H1 (cell line): ENCODE results near the gene MAST1. TPM values are rescaled to one million over a fixed set of nuclear protein-coding genes. Genes with fewer than 3 reads are reported as not detected.

ENCODE experiments used
- CTCF ChIA-PET: fragments of 300-600 bp; sonication (Branson Sonifier 250); formaldehyde crosslinking; loops from one replicate; lab custom pipeline; 2021; ENCODE audit not compliant: partially characterized antibody; lab: Charles Lee
- POLR2A ChIA-PET: fragments of 300-600 bp; sonication (Branson Sonifier 250); formaldehyde crosslinking; loops from one replicate; lab custom pipeline; 2021; ENCODE audit warnings: inconsistent platforms; ENCODE audit not compliant: partially characterized antibody; lab: Charles Lee
- DNase-seq, 2 experiments: peaks; one replicate each; pipeline versions ENCODE4 v3.0.0 to v3.0.0-alpha.2; 2010 to 2022; ENCODE audit warnings: low spot score in 2 of 2, low read depth in 1 of 2, mixed read lengths in 1 of 2
- FAIRE-seq: peaks from 2 replicates; lab custom pipeline; 2011; peaks lifted over from hg19 to GRCh38; lab: Jason Lieb, UNC
- H2AFZ ChIP-seq: 2 replicates; pipeline ENCODE4 v1.8.1; 2012; ENCODE audit warnings: low read length, inconsistent platforms
- H2AK5ac ChIP-seq: 2 replicates; pipeline ENCODE4 v1.6.1; 2013; ENCODE audit warnings: low read depth, low read length
- H2BK120ac ChIP-seq: replicated peaks from 2 replicates; pipeline ENCODE3; 2013; ENCODE audit warnings: low read depth, low read length, inconsistent platforms
- H2BK12ac ChIP-seq: 2 replicates; pipeline ENCODE4 v1.6.1; 2013; ENCODE audit warnings: low read depth, low read length
- H2BK15ac ChIP-seq: 2 replicates; pipeline ENCODE4 v1.6.1; 2013; ENCODE audit warnings: low read length
- H2BK20ac ChIP-seq: 2 replicates; pipeline ENCODE4 v1.6.1; 2013; ENCODE audit warnings: low read length
- H2BK5ac ChIP-seq: 2 replicates; pipeline ENCODE4 v1.6.1; 2013; ENCODE audit warnings: low read depth, low read length
- H3K14ac ChIP-seq: 2 replicates; pipeline ENCODE4 v1.6.1; 2013; ENCODE audit warnings: inconsistent platforms; ENCODE audit not compliant: insufficient read length
- H3K18ac ChIP-seq: 2 replicates; pipeline ENCODE4 v1.6.1; 2013; ENCODE audit warnings: low read length; ENCODE audit errors: extremely low read depth
- H3K23ac ChIP-seq: 2 replicates; pipeline ENCODE4 v1.6.1; 2013; ENCODE audit warnings: inconsistent platforms; ENCODE audit not compliant: insufficient read length
- H3K23me2 ChIP-seq: 2 replicates; pipeline ENCODE4 v1.6.1; 2013; ENCODE audit warnings: low read depth, low read length
- H3K27ac ChIP-seq: 2 replicates; pipeline ENCODE4 v1.6.1; 2011; ENCODE audit warnings: low read depth, low read length, inconsistent platforms
- H3K27me3 ChIP-seq, 4 experiments: replicated peaks in 1 of 4; 1 replicate in 1 of 4; 2 replicates in 3 of 4; pipeline versions ENCODE4 v1.6.1 to v1.8.1; 2011 to 2013; ENCODE audit warnings: low read length in 3 of 4, mild to moderate bottlenecking in 3 of 4, inconsistent platforms in 2 of 4, mixed read lengths in 2 of 4, moderate library complexity in 1 of 4; ENCODE audit not compliant: control insufficient read depth in 3 of 4, insufficient read depth in 3 of 4; ENCODE audit errors: extremely low read depth in 1 of 4
- H3K36me3 ChIP-seq, 4 experiments: 2 replicates each; pipeline versions ENCODE4 v1.6.1 to v1.8.1; 2011 to 2013; ENCODE audit warnings: mild to moderate bottlenecking in 4 of 4, low read length in 3 of 4, moderate library complexity in 2 of 4, control low read depth in 1 of 4, inconsistent platforms in 1 of 4; ENCODE audit not compliant: insufficient read depth in 4 of 4, control insufficient read depth in 2 of 4
- H3K4ac ChIP-seq: replicated peaks from 2 replicates; pipeline ENCODE3; 2013; ENCODE audit warnings: low read length, low read depth, mixed read lengths, inconsistent platforms; ENCODE audit not compliant: insufficient read length
- H3K4me1 ChIP-seq, 4 experiments: replicated peaks in 1 of 4; 1 replicate in 1 of 4; 2 replicates in 3 of 4; pipeline versions ENCODE4 v1.6.1 to v1.8.1; 2011 to 2013; ENCODE audit warnings: low read length in 3 of 4, inconsistent platforms in 2 of 4, mixed read lengths in 1 of 4; ENCODE audit not compliant: insufficient read depth in 4 of 4, control insufficient read depth in 3 of 4
- H3K4me2 ChIP-seq, 2 experiments: 2 replicates each; pipeline versions ENCODE4 v1.6.1 to v1.8.1; 2011 to 2013; ENCODE audit warnings: low read depth in 2 of 2, low read length in 2 of 2, control low read depth in 1 of 2, inconsistent platforms in 1 of 2, mild to moderate bottlenecking in 1 of 2; ENCODE audit not compliant: insufficient read depth in 1 of 2
- H3K4me3 ChIP-seq, 4 experiments: fragments of 200-600, 300-600 bp in 1 of 4; sonication (generic), shearing (Covaris generic), sonication (Bioruptor Twin) in 1 of 4; 2 replicates each; pipeline versions ENCODE4 v1.5.1 to v1.8.1; 2011 to 2016; ENCODE audit warnings: low read length in 4 of 4, low read depth in 3 of 4, control low read depth in 2 of 4, inconsistent platforms in 2 of 4, mild to moderate bottlenecking in 2 of 4, mixed read lengths in 1 of 4, moderate library complexity in 1 of 4; ENCODE audit not compliant: insufficient read depth in 2 of 4; ENCODE audit errors: extremely low read depth in 1 of 4
- H3K56ac ChIP-seq: replicated peaks from 2 replicates; pipeline ENCODE3; 2013; ENCODE audit warnings: low read depth, mild to moderate bottlenecking, mixed read lengths, low read length, inconsistent platforms; ENCODE audit not compliant: insufficient read length
- H3K79me1 ChIP-seq: 2 replicates; pipeline ENCODE4 v1.6.1; 2013; ENCODE audit warnings: low read depth, low read length, control low read depth
- H3K79me2 ChIP-seq, 2 experiments: 2 replicates each; pipeline versions ENCODE4 v1.6.1 to v1.8.1; 2012 to 2013; ENCODE audit warnings: low read length in 2 of 2, mild to moderate bottlenecking in 2 of 2, inconsistent platforms in 1 of 2; ENCODE audit not compliant: insufficient read depth in 2 of 2, control insufficient read depth in 1 of 2
- H3K9ac ChIP-seq, 4 experiments: replicated peaks in 1 of 4; 1 replicate in 1 of 4; 2 replicates in 3 of 4; pipeline versions ENCODE4 v1.6.1 to v1.8.1; 2011 to 2013; ENCODE audit warnings: low read depth in 3 of 4, low read length in 3 of 4, control low read depth in 2 of 4, mild to moderate bottlenecking in 2 of 4, moderate library complexity in 2 of 4, inconsistent platforms in 1 of 4; ENCODE audit errors: extremely low read depth in 1 of 4
- H3K9me3 ChIP-seq, 2 experiments: 2 replicates each; pipeline versions ENCODE4 v1.6.1 to v1.8.1; 2012 to 2013; ENCODE audit warnings: mild to moderate bottlenecking in 2 of 2, moderate library complexity in 2 of 2, control low read depth in 1 of 2, inconsistent platforms in 1 of 2, low read depth in 1 of 2, low read length in 1 of 2, mixed read lengths in 1 of 2; ENCODE audit not compliant: insufficient read depth in 2 of 2
- H4K20me1 ChIP-seq, 2 experiments: replicated peaks in 1 of 2; 2 replicates each; pipeline versions ENCODE3 to v1.8.1; 2011 to 2013; ENCODE audit warnings: inconsistent platforms in 2 of 2, low read length in 2 of 2, mild to moderate bottlenecking in 1 of 2; ENCODE audit not compliant: insufficient read depth in 2 of 2, control insufficient read depth in 1 of 2
- H4K5ac ChIP-seq: 2 replicates; pipeline ENCODE4 v1.6.1; 2013; ENCODE audit warnings: low read length, low read depth, mixed read lengths, inconsistent platforms; ENCODE audit not compliant: insufficient read length
- H4K8ac ChIP-seq: 2 replicates; pipeline ENCODE4 v1.8.0; 2013; ENCODE audit warnings: mild to moderate bottlenecking, moderate library complexity, low read length, inconsistent platforms; ENCODE audit not compliant: insufficient read depth; ENCODE audit errors: extremely low read depth
- H4K91ac ChIP-seq: replicated peaks from 2 replicates; pipeline ENCODE3; 2013; ENCODE audit warnings: low read length, mixed read lengths, inconsistent platforms; ENCODE audit not compliant: insufficient read length
- BRCA1 ChIP-seq: IDR thresholded peaks from 2 replicates; pipeline ENCODE4 v1.6.1; 2012; ENCODE audit warnings: low read depth, low read length, improper control_type of control experiment
- CBX5 ChIP-seq: fragments of 300-800, 300-1000 bp; sonication (generic); IDR thresholded peaks from 2 replicates; pipeline ENCODE4 v1.7.1; 2016; ENCODE audit warnings: antibody characterized with exemption, low read length, low read depth
- CHD2 ChIP-seq: IDR thresholded peaks from 2 replicates; pipeline ENCODE4 v1.6.1; 2012; ENCODE audit warnings: low read length, improper control_type of control experiment
- EP300 ChIP-seq, 2 experiments: IDR thresholded peaks; 1 replicate in 1 of 2; 2 replicates in 1 of 2; pipeline ENCODE4 v1.6.1; 2011 to 2012; ENCODE audit warnings: low read depth in 2 of 2, low read length in 2 of 2, mild to moderate bottlenecking in 2 of 2, borderline replicate concordance in 1 of 2, inconsistent platforms in 1 of 2, moderate library complexity in 1 of 2
- FOSL1 ChIP-seq: IDR thresholded peaks from 2 replicates; pipeline ENCODE4 v1.6.1; 2011; ENCODE audit warnings: mild to moderate bottlenecking, low read depth, low read length, moderate library complexity; ENCODE audit not compliant: insufficient read depth
- GABPA ChIP-seq: IDR thresholded peaks from 2 replicates; pipeline ENCODE4 v1.6.1; 2011; ENCODE audit warnings: mild to moderate bottlenecking, low read length, moderate library complexity, borderline replicate concordance; ENCODE audit not compliant: insufficient read depth
- PHF8 ChIP-seq: fragments of 200-600 bp; sonication (generic); conservative IDR thresholded peaks from 2 replicates; pipeline ENCODE4 v1.7.1; 2012; ENCODE audit warnings: low read depth, mild to moderate bottlenecking, inconsistent platforms, low read length, moderate library complexity
- POLR2A ChIP-seq, 2 experiments: IDR thresholded peaks; 1 replicate in 1 of 2; 2 replicates in 1 of 2; pipeline ENCODE4 v1.6.1; 2011; ENCODE audit warnings: low read depth in 2 of 2, low read length in 2 of 2, mild to moderate bottlenecking in 2 of 2; ENCODE audit errors: control extremely low read depth in 1 of 2
- RXRA ChIP-seq: IDR thresholded peaks from 2 replicates; pipeline ENCODE4 v1.6.1; 2011; ENCODE audit warnings: low read depth, mild to moderate bottlenecking, low read length, moderate library complexity; ENCODE audit not compliant: insufficient read depth
- ZNF274 ChIP-seq: IDR thresholded peaks from 2 replicates; pipeline ENCODE4 v1.7.0; 2012; ENCODE audit warnings: low read length, borderline replicate concordance; ENCODE audit errors: extremely low read depth
- WGBS, 2 experiments: shearing (Covaris generic) in 1 of 2; methylation state at CpG; one replicate each; pipeline versions ENCODE4 v1.1.6 to v1.1.7; 2013 to 2015; ENCODE audit warnings: low lambda C conversion rate in 2 of 2, mixed read lengths in 2 of 2, inconsistent platforms in 1 of 2, low coverage in 1 of 2, missing lambda C conversion rate in 1 of 2; ENCODE audit not compliant: insufficient replicate concordance in 2 of 2, insufficient coverage in 1 of 2, insufficient read length in 1 of 2; ENCODE audit errors: extremely low coverage in 1 of 2, missing lambda C conversion rate in 1 of 2; 5-methylcytosine and 5-hydroxymethylcytosine counted together
- polyA plus RNA-seq, 7 experiments: library from polyadenylated mRNA; depleted of rRNA in 3 of 7; stranded (reverse) in 5 of 7; unstranded in 2 of 7; fragments of >200 nt in 5 of 7; fragments of 200-250 nt in 2 of 7; gene quantifications; 1 replicate in 5 of 7; 2 replicates in 1 of 7; 4 replicates in 1 of 7; pipeline versions ENCODE4 v1.2.1 to v1.2.3, GENCODE V29; 2011 to 2013; ENCODE audit warnings: missing spikeins in 2 of 7, mixed read lengths in 2 of 7
- total RNA-seq: library from RNA; stranded (reverse); fragmentation: NEBNext Ultra II Directional; extraction: Animal tissue kit (Norgen Biotek cat#: 25700); gene quantifications from 2 replicates; pipeline ENCODE4 v1.2.1, GENCODE V29; 2021
- TF ChIP-seq, protein P1 (sequence below), 3 experiments: IDR thresholded peaks; 1 replicate in 2 of 3; 2 replicates in 1 of 3; pipeline versions ENCODE4 v1.5.1 to v1.6.1; 2011; ENCODE audit warnings: low read length in 3 of 3, mild to moderate bottlenecking in 3 of 3, inconsistent platforms in 2 of 3, low read depth in 1 of 3, moderate library complexity in 1 of 3; ENCODE audit not compliant: insufficient read depth in 1 of 3; ENCODE audit errors: control extremely low read depth in 1 of 3

Gene MAST1
- total and polyA plus RNA-seq, 2 of the 8 experiments (the other 6 are each of a cell fraction or from before 2014, with no cell fraction given) = 15.6 to 28.3 TPM

DNA sequence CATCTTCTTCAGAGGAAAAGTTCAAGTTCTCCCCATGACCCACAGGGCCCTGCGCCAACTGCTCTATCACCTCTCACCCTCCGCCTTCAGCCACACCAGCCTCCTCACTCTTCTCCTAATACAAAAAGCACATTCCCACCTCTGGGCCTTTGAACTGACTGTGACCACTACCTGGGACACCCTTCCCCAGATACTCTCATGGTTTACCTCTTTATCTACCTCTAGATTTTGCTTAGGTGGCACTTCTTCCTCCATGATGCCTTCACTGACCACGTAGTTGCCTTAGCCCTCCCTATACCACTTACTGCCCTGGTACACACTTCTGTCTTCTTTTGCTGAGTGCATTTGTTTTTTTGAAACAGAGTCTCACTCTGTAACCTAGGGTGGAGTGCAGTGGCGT is 84.6 kb downstream of the MAST1 start:
- FAIRE-seq = no peak
- TF ChIP-seq POLR2A (IDR thresholded peaks at IDR 0.05; ENCODE audit: control extremely low read depth in 1 of 2, low read depth in 2 of 2, low read length in 2 of 2) = no peak
- TF ChIP-seq, protein P1, sequence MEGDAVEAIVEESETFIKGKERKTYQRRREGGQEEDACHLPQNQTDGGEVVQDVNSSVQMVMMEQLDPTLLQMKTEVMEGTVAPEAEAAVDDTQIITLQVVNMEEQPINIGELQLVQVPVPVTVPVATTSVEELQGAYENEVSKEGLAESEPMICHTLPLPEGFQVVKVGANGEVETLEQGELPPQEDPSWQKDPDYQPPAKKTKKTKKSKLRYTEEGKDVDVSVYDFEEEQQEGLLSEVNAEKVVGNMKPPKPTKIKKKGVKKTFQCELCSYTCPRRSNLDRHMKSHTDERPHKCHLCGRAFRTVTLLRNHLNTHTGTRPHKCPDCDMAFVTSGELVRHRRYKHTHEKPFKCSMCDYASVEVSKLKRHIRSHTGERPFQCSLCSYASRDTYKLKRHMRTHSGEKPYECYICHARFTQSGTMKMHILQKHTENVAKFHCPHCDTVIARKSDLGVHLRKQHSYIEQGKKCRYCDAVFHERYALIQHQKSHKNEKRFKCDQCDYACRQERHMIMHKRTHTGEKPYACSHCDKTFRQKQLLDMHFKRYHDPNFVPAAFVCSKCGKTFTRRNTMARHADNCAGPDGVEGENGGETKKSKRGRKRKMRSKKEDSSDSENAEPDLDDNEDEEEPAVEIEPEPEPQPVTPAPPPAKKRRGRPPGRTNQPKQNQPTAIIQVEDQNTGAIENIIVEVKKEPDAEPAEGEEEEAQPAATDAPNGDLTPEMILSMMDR (IDR thresholded peaks at IDR 0.05; ENCODE audit: control extremely low read depth in 1 of 3, insufficient read depth in 1 of 3, low read depth in 1 of 3, low read length in 3 of 3) = no peak
- TF ChIP-seq EP300 (IDR thresholded peaks at IDR 0.05; ENCODE audit: borderline replicate concordance in 1 of 2, low read depth in 2 of 2, low read length in 2 of 2) = no peak
- TF ChIP-seq ZNF274 = no peak
- no peak for TF ChIP-seq FOSL1
- TF ChIP-seq PHF8 = no peak
- TF ChIP-seq CHD2 = no peak
- TF ChIP-seq RXRA = no peak
- no peak for TF ChIP-seq CBX5
- no peak for TF ChIP-seq GABPA
- TF ChIP-seq BRCA1 = no peak

More for the DNA sequence above, 84.6 kb downstream of the MAST1 start:
- Histone ChIP-seq H2BK12ac (no peak overlapping the region), H2BK120ac (no peak overlapping the region), H4K5ac (no peak overlapping the region), H4K20me1 (peaks cover 0 to 3% of the 10 kb centered on the region in 2 experiments), H3K36me3 (peaks cover 25 to 55% (median 38%) of the 10 kb centered on the region in 4 experiments; a peak in 7 of 8 replicates), H4K91ac (no peak overlapping the region), H3K27me3 (peaks cover 6 to 11% (median 10%) of the 10 kb centered on the region in 4 experiments), H3K4me3 (no peak overlapping the region), H3K23me2 (no peaks in the 10 kb centered on the region), H3K56ac (no peak overlapping the region), H3K4ac (no peak overlapping the region), H3K4me2 (no peak overlapping the region), H3K79me2 (no peaks in the 10 kb centered on the region), H4K8ac (no peak overlapping the region), H3K27ac (no peak overlapping the region), H3K23ac (no peak overlapping the region), H3K9ac (no peak overlapping the region), H2BK15ac (no peak overlapping the region), H3K9me3 (peaks cover 2 to 9% of the 10 kb centered on the region in 2 experiments; a peak in 1 of 4 replicates), H3K79me1 (no peaks in the 10 kb centered on the region), H2AK5ac (no peak overlapping the region), H3K4me1 (peaks cover 0 to 2% (median 0%) of the 10 kb centered on the region in 4 experiments; a peak in 1 of 7 replicates), H2AFZ (no peak overlapping the region), H2BK5ac (no peak overlapping the region), H3K18ac (no peak overlapping the region), H3K14ac (no peak overlapping the region), H2BK20ac (no peak overlapping the region)
- POLR2A ChIA-PET = interaction anchor here (0.6 to 13.9 kb wide), 6 partner anchors 10 to 50 kb away, joined by 4 to 180 read pairs (median 10); partner anchors contain the start of genes CALR, FARSA and GCDH
- CTCF ChIA-PET = interaction anchor here (1.2 kb wide), 1 partner anchor 38 kb away, joined by 5 read pairs; no protein-coding TSS in a partner anchor
- 98% methylated on average over 4 of the region's 4 CpGs; no CpG with 5 or more reads in 1 of the 2 experiments for WGBS, 2 experiments
- DNase-seq = no peak
